H1 (cell line): ENCODE results near the gene AGXT2. TPM values are rescaled to one million over a fixed set of nuclear protein-coding genes. Genes with fewer than 3 reads are reported as not detected.

Experiments
- CTCF ChIA-PET: fragments of 300-600 bp; sonication (Branson Sonifier 250); formaldehyde crosslinking; loops from one replicate; lab custom pipeline; 2021; ENCODE audit not compliant: partially characterized antibody; lab: Charles Lee
- POLR2A ChIA-PET: fragments of 300-600 bp; sonication (Branson Sonifier 250); formaldehyde crosslinking; loops from one replicate; lab custom pipeline; 2021; ENCODE audit warnings: inconsistent platforms; ENCODE audit not compliant: partially characterized antibody; lab: Charles Lee
- DNase-seq, 2 experiments: peaks; one replicate each; pipeline versions ENCODE4 v3.0.0 to v3.0.0-alpha.2; 2010 to 2022; ENCODE audit warnings: low spot score in 2 of 2, low read depth in 1 of 2, mixed read lengths in 1 of 2
- FAIRE-seq: peaks from 2 replicates; lab custom pipeline; 2011; peaks lifted over from hg19 to GRCh38; lab: Jason Lieb, UNC
- H2AFZ ChIP-seq: 2 replicates; pipeline ENCODE4 v1.8.1; 2012; ENCODE audit warnings: low read length, inconsistent platforms
- H2AK5ac ChIP-seq: 2 replicates; pipeline ENCODE4 v1.6.1; 2013; ENCODE audit warnings: low read depth, low read length
- H2BK120ac ChIP-seq: replicated peaks from 2 replicates; pipeline ENCODE3; 2013; ENCODE audit warnings: low read depth, low read length, inconsistent platforms
- H2BK12ac ChIP-seq: 2 replicates; pipeline ENCODE4 v1.6.1; 2013; ENCODE audit warnings: low read depth, low read length
- H2BK15ac ChIP-seq: 2 replicates; pipeline ENCODE4 v1.6.1; 2013; ENCODE audit warnings: low read length
- H2BK20ac ChIP-seq: 2 replicates; pipeline ENCODE4 v1.6.1; 2013; ENCODE audit warnings: low read length
- H2BK5ac ChIP-seq: 2 replicates; pipeline ENCODE4 v1.6.1; 2013; ENCODE audit warnings: low read depth, low read length
- H3K14ac ChIP-seq: 2 replicates; pipeline ENCODE4 v1.6.1; 2013; ENCODE audit warnings: inconsistent platforms; ENCODE audit not compliant: insufficient read length
- H3K18ac ChIP-seq: 2 replicates; pipeline ENCODE4 v1.6.1; 2013; ENCODE audit warnings: low read length; ENCODE audit errors: extremely low read depth
- H3K23ac ChIP-seq: 2 replicates; pipeline ENCODE4 v1.6.1; 2013; ENCODE audit warnings: inconsistent platforms; ENCODE audit not compliant: insufficient read length
- H3K23me2 ChIP-seq: 2 replicates; pipeline ENCODE4 v1.6.1; 2013; ENCODE audit warnings: low read depth, low read length
- H3K27ac ChIP-seq: 2 replicates; pipeline ENCODE4 v1.6.1; 2011; ENCODE audit warnings: low read depth, low read length, inconsistent platforms
- H3K27me3 ChIP-seq, 4 experiments: replicated peaks in 1 of 4; 1 replicate in 1 of 4; 2 replicates in 3 of 4; pipeline versions ENCODE4 v1.6.1 to v1.8.1; 2011 to 2013; ENCODE audit warnings: low read length in 3 of 4, mild to moderate bottlenecking in 3 of 4, inconsistent platforms in 2 of 4, mixed read lengths in 2 of 4, moderate library complexity in 1 of 4; ENCODE audit not compliant: control insufficient read depth in 3 of 4, insufficient read depth in 3 of 4; ENCODE audit errors: extremely low read depth in 1 of 4
- H3K36me3 ChIP-seq, 4 experiments: 2 replicates each; pipeline versions ENCODE4 v1.6.1 to v1.8.1; 2011 to 2013; ENCODE audit warnings: mild to moderate bottlenecking in 4 of 4, low read length in 3 of 4, moderate library complexity in 2 of 4, control low read depth in 1 of 4, inconsistent platforms in 1 of 4; ENCODE audit not compliant: insufficient read depth in 4 of 4, control insufficient read depth in 2 of 4
- H3K4ac ChIP-seq: replicated peaks from 2 replicates; pipeline ENCODE3; 2013; ENCODE audit warnings: low read length, low read depth, mixed read lengths, inconsistent platforms; ENCODE audit not compliant: insufficient read length
- H3K4me1 ChIP-seq, 4 experiments: replicated peaks in 1 of 4; 1 replicate in 1 of 4; 2 replicates in 3 of 4; pipeline versions ENCODE4 v1.6.1 to v1.8.1; 2011 to 2013; ENCODE audit warnings: low read length in 3 of 4, inconsistent platforms in 2 of 4, mixed read lengths in 1 of 4; ENCODE audit not compliant: insufficient read depth in 4 of 4, control insufficient read depth in 3 of 4
- H3K4me2 ChIP-seq, 2 experiments: 2 replicates each; pipeline versions ENCODE4 v1.6.1 to v1.8.1; 2011 to 2013; ENCODE audit warnings: low read depth in 2 of 2, low read length in 2 of 2, control low read depth in 1 of 2, inconsistent platforms in 1 of 2, mild to moderate bottlenecking in 1 of 2; ENCODE audit not compliant: insufficient read depth in 1 of 2
- H3K4me3 ChIP-seq, 4 experiments: fragments of 200-600, 300-600 bp in 1 of 4; sonication (generic), shearing (Covaris generic), sonication (Bioruptor Twin) in 1 of 4; 2 replicates each; pipeline versions ENCODE4 v1.5.1 to v1.8.1; 2011 to 2016; ENCODE audit warnings: low read length in 4 of 4, low read depth in 3 of 4, control low read depth in 2 of 4, inconsistent platforms in 2 of 4, mild to moderate bottlenecking in 2 of 4, mixed read lengths in 1 of 4, moderate library complexity in 1 of 4; ENCODE audit not compliant: insufficient read depth in 2 of 4; ENCODE audit errors: extremely low read depth in 1 of 4
- H3K56ac ChIP-seq: replicated peaks from 2 replicates; pipeline ENCODE3; 2013; ENCODE audit warnings: low read depth, mild to moderate bottlenecking, mixed read lengths, low read length, inconsistent platforms; ENCODE audit not compliant: insufficient read length
- H3K79me1 ChIP-seq: 2 replicates; pipeline ENCODE4 v1.6.1; 2013; ENCODE audit warnings: low read depth, low read length, control low read depth
- H3K79me2 ChIP-seq, 2 experiments: 2 replicates each; pipeline versions ENCODE4 v1.6.1 to v1.8.1; 2012 to 2013; ENCODE audit warnings: low read length in 2 of 2, mild to moderate bottlenecking in 2 of 2, inconsistent platforms in 1 of 2; ENCODE audit not compliant: insufficient read depth in 2 of 2, control insufficient read depth in 1 of 2
- H3K9ac ChIP-seq, 4 experiments: replicated peaks in 1 of 4; 1 replicate in 1 of 4; 2 replicates in 3 of 4; pipeline versions ENCODE4 v1.6.1 to v1.8.1; 2011 to 2013; ENCODE audit warnings: low read depth in 3 of 4, low read length in 3 of 4, control low read depth in 2 of 4, mild to moderate bottlenecking in 2 of 4, moderate library complexity in 2 of 4, inconsistent platforms in 1 of 4; ENCODE audit errors: extremely low read depth in 1 of 4
- H3K9me3 ChIP-seq, 2 experiments: 2 replicates each; pipeline versions ENCODE4 v1.6.1 to v1.8.1; 2012 to 2013; ENCODE audit warnings: mild to moderate bottlenecking in 2 of 2, moderate library complexity in 2 of 2, control low read depth in 1 of 2, inconsistent platforms in 1 of 2, low read depth in 1 of 2, low read length in 1 of 2, mixed read lengths in 1 of 2; ENCODE audit not compliant: insufficient read depth in 2 of 2
- H4K20me1 ChIP-seq, 2 experiments: replicated peaks in 1 of 2; 2 replicates each; pipeline versions ENCODE3 to v1.8.1; 2011 to 2013; ENCODE audit warnings: inconsistent platforms in 2 of 2, low read length in 2 of 2, mild to moderate bottlenecking in 1 of 2; ENCODE audit not compliant: insufficient read depth in 2 of 2, control insufficient read depth in 1 of 2
- H4K5ac ChIP-seq: 2 replicates; pipeline ENCODE4 v1.6.1; 2013; ENCODE audit warnings: low read length, low read depth, mixed read lengths, inconsistent platforms; ENCODE audit not compliant: insufficient read length
- H4K8ac ChIP-seq: 2 replicates; pipeline ENCODE4 v1.8.0; 2013; ENCODE audit warnings: mild to moderate bottlenecking, moderate library complexity, low read length, inconsistent platforms; ENCODE audit not compliant: insufficient read depth; ENCODE audit errors: extremely low read depth
- H4K91ac ChIP-seq: replicated peaks from 2 replicates; pipeline ENCODE3; 2013; ENCODE audit warnings: low read length, mixed read lengths, inconsistent platforms; ENCODE audit not compliant: insufficient read length
- CREB1 ChIP-seq: IDR thresholded peaks from 2 replicates; pipeline ENCODE4 v1.6.1; 2012; ENCODE audit warnings: inconsistent platforms
- EGR1 ChIP-seq: IDR thresholded peaks from 2 replicates; pipeline ENCODE4 v1.6.1; 2011; ENCODE audit warnings: low read depth, low read length, borderline replicate concordance
- GABPA ChIP-seq: IDR thresholded peaks from 2 replicates; pipeline ENCODE4 v1.6.1; 2011; ENCODE audit warnings: mild to moderate bottlenecking, low read length, moderate library complexity, borderline replicate concordance; ENCODE audit not compliant: insufficient read depth
- GTF2F1 ChIP-seq: IDR thresholded peaks from 2 replicates; pipeline ENCODE4 v1.6.1; 2012; ENCODE audit warnings: low read depth, low read length, improper control_type of control experiment, borderline replicate concordance
- JUND ChIP-seq: IDR thresholded peaks from 2 replicates; pipeline ENCODE4 v1.6.1; 2011; ENCODE audit warnings: mild to moderate bottlenecking, improper control_type of control experiment, low read length
- KDM5A ChIP-seq: fragments of 200-600 bp; IDR thresholded peaks from 2 replicates; pipeline ENCODE4 v1.7.1; 2012; ENCODE audit warnings: mild to moderate bottlenecking, low read length, inconsistent platforms, mixed read lengths
- RNF2 ChIP-seq: fragments of 200-900, 300-1000 bp; sonication (generic); IDR thresholded peaks from 2 replicates; pipeline ENCODE4 v1.7.1; 2016; ENCODE audit warnings: borderline replicate concordance, low read depth, mild to moderate bottlenecking, antibody characterized with exemption, low read length; ENCODE audit not compliant: poor library complexity, severe bottlenecking; ENCODE audit errors: missing control alignments
- SIN3A ChIP-seq, 2 experiments: IDR thresholded peaks in 1 of 2; conservative IDR thresholded peaks in 1 of 2; 2 replicates each; pipeline ENCODE4 v1.6.1; 2011 to 2012; ENCODE audit warnings: low read length in 2 of 2, improper control_type of control experiment in 1 of 2, low read depth in 1 of 2, mild to moderate bottlenecking in 1 of 2
- SIRT6 ChIP-seq: IDR thresholded peaks from one replicate; pipeline ENCODE4 v1.7.1; 2012; ENCODE audit warnings: low read length, inconsistent platforms
- TAF1 ChIP-seq: IDR thresholded peaks from 2 replicates; pipeline ENCODE4 v1.6.1; 2011; ENCODE audit warnings: mild to moderate bottlenecking, low read depth, low read length
- TCF12 ChIP-seq: IDR thresholded peaks from 2 replicates; pipeline ENCODE4 v1.6.1; 2011; ENCODE audit warnings: low read depth, mild to moderate bottlenecking, low read length
- WGBS, 2 experiments: shearing (Covaris generic) in 1 of 2; methylation state at CpG; one replicate each; pipeline versions ENCODE4 v1.1.6 to v1.1.7; 2013 to 2015; ENCODE audit warnings: low lambda C conversion rate in 2 of 2, mixed read lengths in 2 of 2, inconsistent platforms in 1 of 2, low coverage in 1 of 2, missing lambda C conversion rate in 1 of 2; ENCODE audit not compliant: insufficient replicate concordance in 2 of 2, insufficient coverage in 1 of 2, insufficient read length in 1 of 2; ENCODE audit errors: extremely low coverage in 1 of 2, missing lambda C conversion rate in 1 of 2; 5-methylcytosine and 5-hydroxymethylcytosine counted together
- polyA plus RNA-seq, 7 experiments: library from polyadenylated mRNA; depleted of rRNA in 3 of 7; stranded (reverse) in 5 of 7; unstranded in 2 of 7; fragments of >200 nt in 5 of 7; fragments of 200-250 nt in 2 of 7; gene quantifications; 1 replicate in 5 of 7; 2 replicates in 1 of 7; 4 replicates in 1 of 7; pipeline versions ENCODE4 v1.2.1 to v1.2.3, GENCODE V29; 2011 to 2013; ENCODE audit warnings: missing spikeins in 2 of 7, mixed read lengths in 2 of 7
- total RNA-seq: library from RNA; stranded (reverse); fragmentation: NEBNext Ultra II Directional; extraction: Animal tissue kit (Norgen Biotek cat#: 25700); gene quantifications from 2 replicates; pipeline ENCODE4 v1.2.1, GENCODE V29; 2021
- TF ChIP-seq, protein P1 (sequence below): IDR thresholded peaks from 2 replicates; pipeline ENCODE4 v1.6.1; 2011; ENCODE audit warnings: low read depth, mild to moderate bottlenecking, low read length; ENCODE audit not compliant: insufficient read depth
- TF ChIP-seq, protein P2 (sequence below): IDR thresholded peaks from 2 replicates; pipeline ENCODE4 v1.6.1; 2011; ENCODE audit warnings: low read length, improper control_type of control experiment

Gene AGXT2
- total and polyA plus RNA-seq, 2 of the 8 experiments (the other 6 are each of a cell fraction or from before 2014, with no cell fraction given), result not detected

DNA sequence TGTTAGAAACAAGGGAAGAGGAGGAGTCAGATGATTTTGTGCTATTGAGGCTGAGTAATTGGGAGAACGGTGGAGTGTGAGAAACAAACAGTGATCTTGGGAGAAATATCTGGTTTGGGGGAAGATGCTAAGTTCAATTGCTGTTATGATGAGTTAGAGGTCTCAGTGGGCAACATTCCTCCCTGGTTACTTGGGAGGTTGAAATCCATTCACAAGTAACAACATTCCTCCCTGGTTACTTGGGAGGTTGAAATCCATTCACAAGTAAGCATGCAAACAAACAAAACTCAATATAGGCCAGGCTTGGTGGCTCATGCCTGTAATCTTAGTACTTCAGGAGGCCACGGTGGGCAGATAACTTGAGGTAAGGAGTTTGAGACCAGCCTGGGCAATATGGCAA lies 38.7 kb downstream of the AGXT2 start:
- Histone ChIP-seq H2BK5ac (no peak overlapping the region), H3K27me3 (no peaks in the 10 kb centered on the region), H3K4me1 (peaks cover 0 to 4% (median 0%) of the 10 kb centered on the region in 4 experiments; a peak in 1 of 7 replicates), H3K23me2 (no peaks in the 10 kb centered on the region), H2BK15ac (no peak overlapping the region), H3K36me3 (no peaks in the 10 kb centered on the region), H3K9ac (no peak overlapping the region), H3K27ac (no peak overlapping the region), H4K8ac (no peak overlapping the region), H4K20me1 (no peaks in the 10 kb centered on the region), H3K9me3 (no peaks in the 10 kb centered on the region), H3K4me3 (no peak overlapping the region), H3K79me1 (no peaks in the 10 kb centered on the region), H2BK120ac (no peak overlapping the region), H3K14ac (no peak overlapping the region), H3K79me2 (no peaks in the 10 kb centered on the region), H3K56ac (no peak overlapping the region), H2BK20ac (no peak overlapping the region), H3K4me2 (no peak overlapping the region), H4K91ac (no peak overlapping the region), H3K4ac (no peak overlapping the region), H4K5ac (no peak overlapping the region), H2BK12ac (no peak overlapping the region), H2AK5ac (no peak overlapping the region), H3K23ac (no peak overlapping the region), H2AFZ (no peak overlapping the region), H3K18ac (no peak overlapping the region)
- ChIA-PET CTCF (interaction anchor here (1.4 kb wide), 1 partner anchor 10 kb away, joined by 3 read pairs; no protein-coding TSS in a partner anchor), POLR2A (no interaction called here)
- FAIRE-seq (no peak), DNase-seq (no peak)
- WGBS, 2 experiments, result 88% methylated on average over 2 of the region's 2 CpGs; no CpG with 5 or more reads in 1 of the 2 experiments
- TF ChIP-seq SIRT6 (no peak), TCF12 (no peak), TAF1 (no peak), GTF2F1 (no peak), EGR1 (no peak), KDM5A (no peak), CREB1 (no peak), GABPA (no peak), RNF2 (no peak), JUND (no peak), SIN3A (conservative IDR thresholded peaks at IDR 0.05 in 1 of 2, IDR thresholded peaks at IDR 0.05 in 1 of 2; ENCODE audit: low read depth in 1 of 2, low read length in 2 of 2) (no peak)
- TF ChIP-seq, protein P1, sequence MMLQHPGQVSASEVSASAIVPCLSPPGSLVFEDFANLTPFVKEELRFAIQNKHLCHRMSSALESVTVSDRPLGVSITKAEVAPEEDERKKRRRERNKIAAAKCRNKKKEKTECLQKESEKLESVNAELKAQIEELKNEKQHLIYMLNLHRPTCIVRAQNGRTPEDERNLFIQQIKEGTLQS, result no peak
- TF ChIP-seq, protein P2, sequence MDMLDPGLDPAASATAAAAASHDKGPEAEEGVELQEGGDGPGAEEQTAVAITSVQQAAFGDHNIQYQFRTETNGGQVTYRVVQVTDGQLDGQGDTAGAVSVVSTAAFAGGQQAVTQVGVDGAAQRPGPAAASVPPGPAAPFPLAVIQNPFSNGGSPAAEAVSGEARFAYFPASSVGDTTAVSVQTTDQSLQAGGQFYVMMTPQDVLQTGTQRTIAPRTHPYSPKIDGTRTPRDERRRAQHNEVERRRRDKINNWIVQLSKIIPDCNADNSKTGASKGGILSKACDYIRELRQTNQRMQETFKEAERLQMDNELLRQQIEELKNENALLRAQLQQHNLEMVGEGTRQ, result no peak
